GM21447 (cell line): ENCODE data around the gene FUBP1.
A peak's percentile ranks its signal among the peaks of the same experiment; 100 is the strongest.
"Not testable (repeated sequence)": the region's sequence is repeated elsewhere in the genome, so short reads cannot be mapped to it uniquely, and the experiment has no call there.

Experiments used
- ATAC-seq: cut with Tn5 transposase; IDR thresholded peaks from one replicate; pipeline ENCODE4 v1.9.1; 2021; ENCODE audit not compliant: unreplicated experiment

FUBP1 gene, protein sequence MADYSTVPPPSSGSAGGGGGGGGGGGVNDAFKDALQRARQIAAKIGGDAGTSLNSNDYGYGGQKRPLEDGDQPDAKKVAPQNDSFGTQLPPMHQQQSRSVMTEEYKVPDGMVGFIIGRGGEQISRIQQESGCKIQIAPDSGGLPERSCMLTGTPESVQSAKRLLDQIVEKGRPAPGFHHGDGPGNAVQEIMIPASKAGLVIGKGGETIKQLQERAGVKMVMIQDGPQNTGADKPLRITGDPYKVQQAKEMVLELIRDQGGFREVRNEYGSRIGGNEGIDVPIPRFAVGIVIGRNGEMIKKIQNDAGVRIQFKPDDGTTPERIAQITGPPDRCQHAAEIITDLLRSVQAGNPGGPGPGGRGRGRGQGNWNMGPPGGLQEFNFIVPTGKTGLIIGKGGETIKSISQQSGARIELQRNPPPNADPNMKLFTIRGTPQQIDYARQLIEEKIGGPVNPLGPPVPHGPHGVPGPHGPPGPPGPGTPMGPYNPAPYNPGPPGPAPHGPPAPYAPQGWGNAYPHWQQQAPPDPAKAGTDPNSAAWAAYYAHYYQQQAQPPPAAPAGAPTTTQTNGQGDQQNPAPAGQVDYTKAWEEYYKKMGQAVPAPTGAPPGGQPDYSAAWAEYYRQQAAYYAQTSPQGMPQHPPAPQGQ

DNA sequence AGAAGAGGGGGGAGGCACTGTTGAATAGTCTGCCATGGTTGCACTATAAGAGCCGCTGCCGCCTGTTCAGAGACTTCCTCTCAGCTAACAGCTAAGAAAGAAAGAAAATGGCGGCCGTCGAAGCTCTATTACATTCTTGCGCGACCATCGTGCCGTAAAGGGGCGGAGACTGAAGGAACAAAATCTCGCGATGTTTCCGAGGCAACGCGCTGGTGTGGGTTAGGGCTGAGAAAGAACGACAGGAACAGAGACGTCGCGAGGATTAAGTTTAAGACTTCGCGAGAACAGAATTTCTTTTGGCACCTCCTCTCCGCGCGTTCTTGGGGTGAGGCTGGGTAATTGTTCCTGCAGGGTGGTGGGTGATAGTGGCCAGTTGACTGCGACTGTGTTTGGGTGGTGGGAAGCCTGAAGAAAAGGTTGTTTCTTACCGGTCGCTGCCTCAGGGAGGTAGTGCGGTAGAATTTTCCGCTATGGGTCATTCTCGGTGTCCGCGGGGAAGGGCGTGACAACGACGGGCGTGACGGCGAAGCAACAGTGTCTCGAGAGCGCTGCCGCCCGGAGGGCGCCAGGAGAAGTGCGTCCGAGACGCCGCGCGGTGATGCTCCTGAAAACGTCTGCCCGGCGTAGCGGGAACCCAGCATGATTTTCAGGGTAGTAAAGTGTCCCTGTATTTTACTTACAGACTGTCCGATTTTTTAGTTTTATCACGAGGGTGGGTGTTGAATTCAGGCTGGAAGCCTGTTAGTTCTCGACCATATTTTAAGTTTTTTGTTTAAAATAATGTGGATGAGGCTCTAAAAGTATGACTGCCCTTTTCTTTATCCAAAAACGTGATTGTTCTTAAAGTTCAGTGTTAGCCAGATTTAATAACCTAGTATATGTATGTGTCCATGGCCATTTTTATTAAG lies at the start of gene FUBP1:
Gene FUBP1, minus strand, starts transcription at position 104 of the 908 bp plus-strand sequence. Its CDS starts 68 bp downstream, at position 36.
- peak; percentile 72 for ATAC-seq

DNA sequence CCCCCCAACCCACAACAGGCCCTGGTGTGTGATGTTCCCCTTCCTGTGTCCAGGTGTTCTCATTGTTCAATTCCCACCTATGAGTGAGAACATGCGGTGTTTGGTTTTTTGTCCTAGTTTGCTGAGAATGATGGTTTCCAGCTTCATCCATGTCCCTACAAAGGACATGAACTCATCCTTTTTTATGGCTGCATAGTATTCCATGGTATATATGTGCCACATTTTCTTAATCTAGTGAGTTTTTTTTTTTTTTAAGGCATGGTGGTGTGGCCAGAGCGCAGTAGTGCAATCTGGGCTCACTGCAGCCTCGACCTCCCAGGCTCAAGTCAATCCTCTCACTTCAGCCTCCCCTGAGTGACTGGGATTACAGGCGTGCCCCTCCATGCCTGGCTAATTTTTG lies 42.3 kb upstream of the FUBP1 start:
- not testable (repeated sequence) for ATAC-seq

DNA sequence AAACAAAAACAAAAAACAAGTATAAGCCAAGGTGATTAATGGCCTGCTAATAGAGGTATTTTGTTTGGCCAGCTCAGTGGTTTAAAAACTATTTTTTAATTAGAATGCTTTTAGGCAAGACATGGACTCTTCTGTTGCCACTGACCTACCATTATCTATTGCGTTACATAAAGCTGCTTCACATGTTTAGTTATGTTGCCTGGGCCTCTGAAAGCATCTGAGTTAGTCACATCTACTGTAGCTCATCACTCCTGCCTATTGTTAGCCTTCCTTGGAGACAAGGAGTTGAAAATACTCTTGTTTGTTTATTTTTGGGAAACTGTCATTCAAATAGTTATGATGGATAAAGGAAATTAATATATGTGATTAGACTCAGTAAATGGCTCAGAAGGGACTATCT lies 40.2 kb upstream of the FUBP1 start:
- ATAC-seq: no peak

DNA sequence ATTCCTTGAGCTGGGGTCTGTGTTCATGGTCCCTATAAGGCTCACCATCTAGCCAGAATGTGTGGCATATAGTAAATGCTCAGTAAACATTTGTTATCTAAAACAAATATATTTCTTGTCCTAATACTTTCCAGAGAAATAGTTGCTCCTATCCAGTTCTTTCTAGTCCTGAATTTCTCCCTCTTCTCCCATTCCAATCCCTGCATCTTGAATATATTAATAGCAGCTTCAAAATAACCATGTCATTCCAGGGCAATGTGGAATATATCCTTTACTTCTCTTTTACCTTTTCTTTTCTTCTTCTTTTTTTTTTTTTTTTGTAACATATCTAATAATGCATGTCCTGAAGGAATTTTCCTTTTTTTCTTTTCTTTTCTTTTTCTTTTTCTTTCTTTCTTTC lies 36.3 kb upstream of the FUBP1 start:
- no peak for ATAC-seq

DNA sequence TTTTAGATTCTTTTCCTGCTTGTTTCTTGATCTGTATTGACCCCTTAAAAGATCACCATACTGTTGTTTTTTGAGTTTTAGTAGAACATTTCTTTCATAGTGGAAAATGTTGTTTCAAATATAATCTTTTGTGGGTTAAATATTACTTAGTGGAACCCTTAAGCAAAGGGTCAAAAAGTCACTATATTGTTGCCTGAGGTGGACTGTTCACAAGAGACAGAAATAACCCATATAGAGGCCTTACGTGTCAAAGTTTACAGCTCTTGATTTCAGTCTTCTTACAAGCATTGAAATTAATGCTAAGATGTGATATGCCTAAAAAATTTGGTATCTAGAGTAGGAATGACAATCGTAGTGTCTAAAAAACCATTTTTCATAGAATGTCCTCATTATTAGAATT lies 32.2 kb upstream of the FUBP1 start:
- ATAC-seq: no peak

DNA sequence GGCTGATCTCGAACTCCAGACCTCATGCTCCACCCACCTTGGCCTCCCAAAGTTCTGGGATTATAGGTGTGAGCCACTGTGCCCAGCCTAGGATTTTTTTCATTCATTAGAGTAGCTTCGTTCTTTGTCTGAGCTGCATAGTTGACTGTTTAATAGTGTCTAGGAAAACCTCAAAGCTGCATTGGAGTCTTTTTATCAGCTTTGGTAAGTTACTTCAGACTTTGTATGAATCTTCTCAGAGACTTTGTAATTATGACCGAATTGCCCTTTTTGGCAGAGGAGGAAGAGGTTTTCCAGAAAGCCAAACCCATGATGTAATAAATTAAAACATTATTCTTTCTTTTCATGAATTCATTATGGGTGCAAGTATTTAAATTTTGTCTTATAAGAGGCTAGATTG lies 31.0 kb upstream of the FUBP1 start:
- ATAC-seq: no peak

DNA sequence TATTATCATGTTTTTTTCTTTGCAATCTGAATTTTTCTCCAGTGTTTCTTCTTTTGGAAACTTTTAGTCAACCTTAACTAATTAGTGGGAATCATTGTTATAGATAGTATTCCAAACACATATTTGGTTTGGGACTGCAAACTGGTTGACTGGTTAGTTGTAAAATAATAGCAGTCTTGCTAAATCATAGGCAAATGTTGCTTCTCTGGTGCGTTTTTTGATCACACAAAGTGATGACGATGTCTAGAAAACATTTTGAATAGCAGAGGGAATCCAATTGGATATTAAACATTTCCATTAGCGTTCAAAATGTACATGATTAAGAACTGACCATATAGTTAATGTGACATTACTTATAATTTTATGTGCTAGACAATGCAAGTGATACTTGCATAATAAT lies 30.4 kb upstream of the FUBP1 start:
- no peak for ATAC-seq

DNA sequence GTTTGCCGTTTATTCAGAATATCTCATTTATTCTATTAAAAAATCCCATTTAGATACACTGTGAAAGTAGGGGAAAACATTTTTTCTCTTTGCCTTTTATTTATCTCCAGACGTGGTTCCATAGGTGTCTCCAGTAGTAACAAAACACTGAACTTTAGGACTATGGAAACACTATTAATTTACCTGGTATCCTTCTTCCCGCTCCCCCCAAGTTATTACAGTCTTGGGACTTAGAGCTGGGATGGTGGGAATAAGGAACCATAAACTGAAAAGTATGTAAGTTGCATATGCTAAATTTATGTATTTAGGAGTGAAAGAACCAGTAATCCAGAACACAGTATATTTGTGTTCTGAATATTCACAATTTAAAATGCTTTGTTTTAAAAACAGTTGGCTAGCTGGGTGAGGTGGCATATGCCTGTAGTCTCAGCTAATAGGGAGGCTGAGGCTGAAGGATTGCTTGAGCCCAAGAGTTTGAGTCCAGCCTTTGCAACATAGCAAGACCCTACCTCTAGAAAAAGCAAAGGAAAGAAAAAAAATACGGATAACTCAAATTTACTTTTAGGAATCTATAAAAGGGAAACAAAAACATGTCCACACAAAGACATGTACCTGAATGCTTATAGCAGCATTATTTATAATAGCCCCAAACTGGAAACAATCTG lies 28.9 kb upstream of the FUBP1 start:
- ATAC-seq: no peak

DNA sequence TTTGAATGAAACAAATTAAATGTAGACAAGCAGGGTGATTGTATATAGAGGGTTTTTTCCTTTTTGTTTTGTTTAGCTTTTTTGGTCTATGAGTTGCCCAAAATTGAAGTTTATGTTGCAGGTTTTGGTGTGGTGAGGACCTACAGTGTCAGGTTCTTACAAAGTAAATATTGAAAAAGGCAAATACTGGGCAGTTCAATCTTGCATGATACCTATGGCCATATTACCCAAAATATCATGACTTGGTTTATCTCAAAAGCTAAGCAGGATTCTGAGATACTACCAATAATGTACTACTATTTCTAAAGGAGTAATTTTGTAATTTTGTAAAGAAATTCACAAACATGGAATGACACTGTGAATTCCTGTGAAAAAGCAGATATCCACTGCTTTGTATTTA lies 27.6 kb upstream of the FUBP1 start:
- no peak for ATAC-seq

DNA sequence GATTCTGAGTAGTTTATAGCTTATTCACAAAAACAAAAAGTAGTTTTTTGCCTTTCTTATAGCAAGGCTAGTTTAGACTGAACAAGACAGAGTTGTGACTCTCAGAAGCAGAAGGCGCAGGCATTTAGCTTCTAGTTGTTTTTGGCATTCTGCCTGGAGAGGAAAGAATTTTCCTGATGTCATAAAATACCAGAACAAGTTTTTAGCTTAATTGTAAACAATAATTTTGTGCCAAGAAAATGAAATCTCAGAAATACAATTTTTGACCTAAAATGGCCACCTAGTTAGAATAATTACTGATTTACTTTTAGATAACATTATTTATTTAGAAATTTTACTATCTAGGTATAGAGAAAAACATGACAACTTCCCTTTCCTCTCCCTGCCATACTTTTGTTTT lies 26.9 kb upstream of the FUBP1 start:
- ATAC-seq: no peak

DNA sequence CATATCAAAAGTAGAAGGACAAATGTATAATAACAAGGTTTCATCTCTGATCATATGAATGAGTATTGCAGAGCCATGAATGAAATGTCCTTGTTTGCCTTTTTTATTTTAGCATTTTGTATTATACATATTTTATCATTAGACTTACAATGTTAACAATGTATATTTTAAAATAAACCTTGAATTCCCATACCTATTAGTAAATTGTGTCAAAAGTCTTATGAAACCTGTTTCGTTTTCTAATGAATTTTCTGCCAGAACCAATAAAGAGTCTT lies 26.5 kb upstream of the FUBP1 start:
- no peak for ATAC-seq

DNA sequence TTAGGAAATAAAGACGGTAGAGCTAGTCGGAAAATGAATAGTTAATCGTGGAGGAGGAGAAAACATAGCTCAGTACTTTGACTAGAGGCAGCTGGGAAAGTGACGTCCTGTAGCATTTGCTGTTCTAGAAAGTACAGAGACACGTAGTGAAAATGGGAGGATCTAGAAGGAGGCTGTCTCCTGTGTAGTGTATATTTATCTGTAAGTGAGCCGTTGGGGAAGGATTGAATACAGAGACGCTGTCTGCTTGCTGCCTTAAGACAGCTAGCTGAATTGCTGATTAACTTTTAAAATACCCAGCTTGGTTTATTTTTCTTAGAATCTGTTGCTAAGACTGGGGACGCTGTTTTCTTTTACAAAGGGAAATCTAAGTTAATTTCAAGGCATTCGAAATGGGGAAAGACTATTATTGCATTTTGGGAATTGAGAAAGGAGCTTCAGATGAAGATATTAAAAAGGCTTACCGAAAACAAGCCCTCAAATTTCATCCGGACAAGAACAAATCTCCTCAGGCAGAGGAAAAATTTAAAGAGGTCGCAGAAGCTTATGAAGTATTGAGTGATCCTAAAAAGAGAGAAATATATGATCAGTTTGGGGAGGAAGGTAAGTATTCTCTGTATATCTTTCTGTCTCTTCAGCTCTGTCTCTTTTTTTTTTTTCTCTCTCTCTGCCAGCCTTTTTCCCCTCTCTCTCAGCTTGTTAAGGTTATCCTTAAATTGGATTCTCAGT lies 26.0 kb upstream of the FUBP1 start, which contains the start of gene DNAJB4:
Gene DNAJB4, plus strand, starts transcription at position 221 of the 729 bp plus-strand sequence. Its CDS starts 172 bp downstream, at position 393.
- ATAC-seq: peak; percentile 99

DNA sequence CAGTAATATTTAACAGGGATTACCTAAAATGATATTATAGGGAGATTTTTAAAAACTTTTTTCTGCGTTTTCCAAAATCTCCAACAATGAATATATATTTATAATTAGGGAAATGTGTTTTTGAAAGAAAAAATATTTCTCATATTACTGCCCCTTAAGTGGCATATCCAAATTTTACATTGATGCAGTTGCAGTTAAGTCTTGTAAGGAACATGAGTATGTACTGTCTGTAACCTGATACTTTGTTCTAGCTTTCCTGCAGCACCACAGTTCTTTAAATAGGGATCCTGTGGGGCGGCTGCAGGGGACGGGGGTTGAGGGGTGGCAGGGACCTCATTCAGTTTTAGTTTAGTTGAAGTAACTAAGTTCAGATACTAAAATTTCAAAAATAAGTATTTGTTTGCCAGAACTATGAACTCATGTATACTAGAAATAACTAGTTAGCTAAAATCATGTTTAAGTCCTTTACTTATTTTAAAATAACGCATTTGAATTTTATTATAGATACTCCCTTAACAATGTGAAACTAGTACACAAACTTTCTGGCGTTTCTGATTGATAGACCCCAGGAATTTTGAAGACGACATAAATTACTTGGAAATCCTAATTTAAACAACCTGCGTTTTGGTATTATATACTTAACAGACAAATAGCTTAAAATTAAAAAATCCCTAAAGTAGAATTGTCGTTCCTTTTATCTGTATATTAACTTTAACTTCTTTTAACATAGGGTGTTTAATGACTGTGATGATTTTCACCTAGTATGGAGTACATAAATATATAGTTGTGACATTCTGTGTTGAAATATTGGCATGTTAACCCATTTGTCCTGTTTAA lies 25.2 kb upstream of the FUBP1 start:
- ATAC-seq: peak; percentile 48

DNA sequence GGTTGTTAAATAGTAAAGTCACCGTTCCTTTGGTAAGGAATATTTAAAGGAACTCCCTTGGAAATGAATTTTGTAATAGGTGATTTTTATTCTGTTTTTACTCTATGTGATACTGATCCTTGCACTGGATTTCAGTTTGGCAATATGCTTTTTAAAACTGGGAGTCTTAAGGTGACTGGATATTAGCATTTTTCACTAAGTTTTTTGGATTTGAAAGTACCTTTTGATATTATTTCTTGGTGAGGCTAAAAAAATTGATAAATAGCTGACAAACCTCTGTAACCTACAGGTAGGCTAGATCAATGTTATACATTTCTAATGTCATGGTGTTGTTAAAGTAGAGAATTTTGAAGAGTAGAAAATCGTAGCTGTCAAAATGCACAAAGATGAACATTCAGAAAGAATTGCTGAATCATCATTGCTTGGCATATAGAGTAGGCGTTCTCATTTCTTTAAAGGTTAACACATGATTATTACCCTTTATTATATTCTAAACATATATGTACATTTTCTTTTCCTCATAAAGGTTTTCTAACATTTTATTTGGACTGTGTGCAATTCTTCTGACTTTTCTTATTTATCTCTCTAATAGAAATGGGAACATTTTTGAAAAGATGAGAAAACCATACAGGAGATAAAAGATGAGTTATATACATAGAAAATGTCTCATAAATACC lies 24.3 kb upstream of the FUBP1 start:
- no peak for ATAC-seq

DNA sequence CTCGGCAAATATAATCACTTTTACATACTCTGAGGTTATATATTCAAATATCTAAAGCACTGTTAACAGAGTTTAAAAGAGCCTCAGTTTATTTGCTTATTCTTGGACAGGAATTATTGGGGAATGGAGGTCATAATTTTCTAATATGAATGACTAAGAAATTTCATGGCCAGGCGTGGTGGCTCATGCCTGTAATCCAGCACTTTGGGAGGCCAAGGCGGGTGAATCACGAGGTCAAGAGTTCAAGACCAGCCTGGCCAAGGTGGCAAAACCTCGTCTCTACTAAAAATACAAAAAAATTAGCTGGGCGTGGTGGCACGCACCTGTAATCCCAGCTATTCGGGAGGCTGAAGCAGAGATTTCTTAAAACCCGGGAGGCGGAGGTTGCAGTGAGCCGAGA lies 21.7 kb upstream of the FUBP1 start:
- not testable (repeated sequence) for ATAC-seq

DNA sequence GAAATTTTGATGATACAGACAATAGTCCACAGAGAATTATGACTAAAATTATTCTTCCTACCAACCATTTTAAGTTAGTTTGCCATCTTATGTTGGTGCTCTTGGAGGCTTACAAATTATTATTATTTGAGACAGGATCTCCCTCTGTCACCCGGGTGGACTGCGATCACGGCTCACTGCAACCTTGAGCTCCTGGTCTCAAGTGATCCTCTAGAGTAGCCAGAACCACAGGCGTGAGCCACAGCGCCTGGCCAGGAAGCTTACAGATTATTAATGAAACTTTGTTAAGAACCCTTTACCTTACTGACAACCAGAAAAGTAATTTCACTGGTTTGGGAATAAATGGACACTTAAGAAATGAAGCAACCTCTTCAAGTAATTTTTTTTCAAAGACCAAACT lies 17.9 kb upstream of the FUBP1 start:
- ATAC-seq: no peak

DNA sequence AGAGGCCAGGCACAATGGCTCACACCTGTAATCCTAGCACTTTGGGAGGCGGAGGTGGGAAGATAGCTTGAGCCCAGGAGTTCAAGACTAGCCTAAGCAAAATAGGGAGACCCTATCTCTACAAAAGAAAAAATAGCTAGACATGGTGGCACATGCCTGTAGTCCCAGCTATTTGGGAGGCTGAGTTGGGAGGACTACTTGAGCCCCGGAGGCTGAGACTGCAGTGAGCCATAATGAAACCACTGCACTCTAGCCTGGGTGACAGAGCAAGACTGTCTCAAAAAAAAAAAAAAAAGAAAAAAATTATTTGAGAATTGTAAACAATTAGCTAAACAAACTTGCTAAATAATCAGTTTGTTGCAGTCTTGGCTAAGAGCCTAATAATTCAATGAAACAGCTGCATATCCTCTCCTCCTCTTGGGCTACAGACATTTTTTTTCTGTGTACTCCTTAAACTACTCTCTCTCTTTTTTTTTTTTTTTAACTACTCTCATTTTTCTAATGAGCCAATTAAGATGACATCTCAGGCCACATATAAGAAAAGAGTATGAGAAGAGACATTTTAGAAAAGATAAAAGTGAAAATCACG lies 15.3 kb upstream of the FUBP1 start:
- no peak for ATAC-seq

DNA sequence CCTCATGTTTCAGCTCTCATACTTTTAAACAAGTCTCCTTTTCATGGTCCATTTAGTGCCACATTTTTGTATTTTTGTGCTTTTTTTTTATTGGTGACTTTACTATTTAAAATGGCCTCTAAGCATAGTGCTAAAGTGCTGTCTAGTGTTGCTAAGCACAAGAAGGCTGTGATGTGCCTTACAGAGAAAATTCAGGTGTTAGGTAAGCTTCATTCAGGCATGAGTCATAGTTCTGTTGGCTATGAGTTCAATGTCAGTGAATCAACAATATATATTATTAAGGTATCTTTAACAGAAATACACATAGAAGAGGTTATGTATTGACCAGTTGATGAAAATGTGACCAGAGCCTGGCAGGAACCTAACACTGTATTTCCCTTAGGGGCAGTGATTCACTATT lies 12.8 kb upstream of the FUBP1 start:
- no peak for ATAC-seq
